Suprapubic skin (tissue), 4 donors: ENCODE results near the gene TLNRD1. TPM values are rescaled to one million over a fixed set of nuclear protein-coding genes. Genes with fewer than 3 reads are reported as not detected.
A peak's percentile ranks its signal among the peaks of the same experiment; 100 is the strongest.

Experiments used
- DNase-seq, 2 donors: peaks; one replicate each; pipeline ENCODE4 v3.0.0-alpha.2; 2019; ENCODE audit warnings: low spot score in 2 of 2
- H3K27ac ChIP-seq: fragments of 200-600 bp; sonication (generic); one replicate; pipeline ENCODE4 v1.5.1; 2019
- H3K27me3 ChIP-seq: fragments of 200-600 bp; sonication (generic); one replicate; pipeline ENCODE4 v1.5.1; 2019
- H3K36me3 ChIP-seq: fragments of 200-600 bp; sonication (generic); one replicate; pipeline ENCODE4 v1.5.1; 2019
- H3K4me1 ChIP-seq: fragments of 200-600 bp; sonication (generic); one replicate; pipeline ENCODE4 v1.5.1; 2019
- H3K4me3 ChIP-seq: fragments of 200-600 bp; sonication (generic); one replicate; pipeline ENCODE4 v1.5.1; 2019; ENCODE audit warnings: mild to moderate bottlenecking
- H3K9me3 ChIP-seq: fragments of 200-600 bp; sonication (generic); one replicate; pipeline ENCODE4 v1.5.1; 2019
- EP300 ChIP-seq: sonication (generic); formaldehyde crosslinking; IDR thresholded peaks from one replicate; pipeline ENCODE4 v1.6.1; 2017; ENCODE audit warnings: antibody characterized with exemption
- POLR2A ChIP-seq, 2 donors: fragments of 450-650 bp; IDR thresholded peaks; one replicate each; pipeline ENCODE4 v1.6.1; 2017; ENCODE audit warnings: antibody characterized with exemption in 2 of 2, mild to moderate bottlenecking in 2 of 2, moderate library complexity in 2 of 2
- POLR2AphosphoS5 ChIP-seq, 3 donors: sonication (generic); formaldehyde crosslinking; IDR thresholded peaks; one replicate each; pipeline ENCODE4 v1.6.1; 2017; ENCODE audit warnings: antibody characterized with exemption in 3 of 3
- WGBS: methylation state at CpG from one replicate; pipeline ENCODE4 v1.1.5; 2018; 5-methylcytosine and 5-hydroxymethylcytosine counted together
- total RNA-seq, 4 donors: library from RNA; depleted of rRNA; stranded (reverse); fragments of >200 nt; gene quantifications; one replicate each; pipeline ENCODE4 v1.1.0, GENCODE V29; 2016
- TF ChIP-seq, protein P1 (sequence below), 2 donors: fragments of 200-600 bp in 1 of 2; fragments of 450-650 bp in 1 of 2; sonication (generic) in 1 of 2; IDR thresholded peaks; one replicate each; pipeline ENCODE4 v1.5.1; 2016 to 2019; ENCODE audit warnings: antibody characterized with exemption in 2 of 2, mild to moderate bottlenecking in 1 of 2, moderate library complexity in 1 of 2

TLNRD1 gene
- total RNA-seq, 4 donors from 2014 or later: 9.4 to 16.6 (median 11.5) TPM

DNA sequence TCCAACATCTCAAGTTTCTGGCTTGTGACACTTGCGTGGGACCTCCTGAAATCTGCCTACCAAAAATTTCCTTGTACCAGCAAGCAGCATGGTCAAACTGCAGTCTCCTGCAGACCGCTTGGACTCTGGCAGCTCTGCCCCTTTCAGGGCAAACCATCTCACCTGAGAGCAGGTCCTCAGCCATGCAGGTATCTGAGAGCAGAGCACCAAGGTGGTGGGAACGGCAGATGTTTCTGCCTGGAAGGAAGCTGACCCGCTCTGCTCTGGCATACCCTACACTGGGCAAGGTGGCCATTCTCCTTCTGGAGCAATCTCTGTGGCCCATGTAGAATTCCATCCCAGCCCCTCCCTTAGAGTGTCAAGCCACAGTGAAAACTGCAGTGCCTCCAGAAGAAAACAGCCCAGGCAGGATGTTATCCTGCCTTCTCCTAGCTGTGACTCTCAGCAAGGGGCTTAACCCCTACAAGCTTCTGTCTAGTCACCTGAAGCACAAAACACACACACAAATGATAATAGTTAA lies 32.7 kb upstream of the TLNRD1 start:
- no peaks in the 10 kb centered on the region for H3K36me3 ChIP-seq
- H3K27me3 ChIP-seq: no peaks in the 10 kb centered on the region
- TF ChIP-seq, protein P1, sequence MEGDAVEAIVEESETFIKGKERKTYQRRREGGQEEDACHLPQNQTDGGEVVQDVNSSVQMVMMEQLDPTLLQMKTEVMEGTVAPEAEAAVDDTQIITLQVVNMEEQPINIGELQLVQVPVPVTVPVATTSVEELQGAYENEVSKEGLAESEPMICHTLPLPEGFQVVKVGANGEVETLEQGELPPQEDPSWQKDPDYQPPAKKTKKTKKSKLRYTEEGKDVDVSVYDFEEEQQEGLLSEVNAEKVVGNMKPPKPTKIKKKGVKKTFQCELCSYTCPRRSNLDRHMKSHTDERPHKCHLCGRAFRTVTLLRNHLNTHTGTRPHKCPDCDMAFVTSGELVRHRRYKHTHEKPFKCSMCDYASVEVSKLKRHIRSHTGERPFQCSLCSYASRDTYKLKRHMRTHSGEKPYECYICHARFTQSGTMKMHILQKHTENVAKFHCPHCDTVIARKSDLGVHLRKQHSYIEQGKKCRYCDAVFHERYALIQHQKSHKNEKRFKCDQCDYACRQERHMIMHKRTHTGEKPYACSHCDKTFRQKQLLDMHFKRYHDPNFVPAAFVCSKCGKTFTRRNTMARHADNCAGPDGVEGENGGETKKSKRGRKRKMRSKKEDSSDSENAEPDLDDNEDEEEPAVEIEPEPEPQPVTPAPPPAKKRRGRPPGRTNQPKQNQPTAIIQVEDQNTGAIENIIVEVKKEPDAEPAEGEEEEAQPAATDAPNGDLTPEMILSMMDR (IDR thresholded peaks at IDR 0.05): no peak
- TF ChIP-seq EP300: no peak
- TF ChIP-seq POLR2AphosphoS5 (IDR thresholded peaks at IDR 0.05): no peak
- TF ChIP-seq POLR2A (IDR thresholded peaks at IDR 0.05): no peak
- DNase-seq: peak in 1 of 2 donors; percentile 52
- H3K27ac ChIP-seq: no peak overlapping the region
- H3K9me3 ChIP-seq: no peaks in the 10 kb centered on the region
- peaks cover 5% of the 10 kb centered on the region for H3K4me1 ChIP-seq
- no peak overlapping the region for H3K4me3 ChIP-seq
- WGBS: 89% methylated on average over 3 of the region's 4 CpGs

GRCh38 chr15:80969316-80969715 lies 31.4 kb upstream of the TLNRD1 start:
- Histone ChIP-seq H3K27me3 (no peaks in the 10 kb centered on the region), H3K4me3 (no peak overlapping the region), H3K4me1 (peaks cover 10% of the 10 kb centered on the region), H3K9me3 (no peaks in the 10 kb centered on the region), H3K36me3 (no peaks in the 10 kb centered on the region), H3K27ac (no peak overlapping the region)
- TF ChIP-seq, protein P1 (IDR thresholded peaks at IDR 0.05): no peak
- no peak for TF ChIP-seq EP300
- peak in 1 of 2 donors; percentile 4 for DNase-seq
- 100% methylated on average over 5 of the region's 7 CpGs for WGBS

- H3K9me3 ChIP-seq: no peaks in the 10 kb centered on the region
- DNase-seq: peak in 1 of 2 donors; percentile 82
- H3K4me1 ChIP-seq: peaks cover 10% of the 10 kb centered on the region
- 54% methylated on average over 12 of the region's 12 CpGs for WGBS
- TF ChIP-seq, protein P1 (IDR thresholded peaks at IDR 0.05): peak; percentile 69 to 84
- no peak for TF ChIP-seq EP300
- no peak overlapping the region for H3K4me3 ChIP-seq
- no peaks in the 10 kb centered on the region for H3K27me3 ChIP-seq
- no peak overlapping the region for H3K27ac ChIP-seq
- no peaks in the 10 kb centered on the region for H3K36me3 ChIP-seq
These were observed 30.6 kb upstream of the TLNRD1 start for GRCh38 chr15:80970018-80970657.

DNA sequence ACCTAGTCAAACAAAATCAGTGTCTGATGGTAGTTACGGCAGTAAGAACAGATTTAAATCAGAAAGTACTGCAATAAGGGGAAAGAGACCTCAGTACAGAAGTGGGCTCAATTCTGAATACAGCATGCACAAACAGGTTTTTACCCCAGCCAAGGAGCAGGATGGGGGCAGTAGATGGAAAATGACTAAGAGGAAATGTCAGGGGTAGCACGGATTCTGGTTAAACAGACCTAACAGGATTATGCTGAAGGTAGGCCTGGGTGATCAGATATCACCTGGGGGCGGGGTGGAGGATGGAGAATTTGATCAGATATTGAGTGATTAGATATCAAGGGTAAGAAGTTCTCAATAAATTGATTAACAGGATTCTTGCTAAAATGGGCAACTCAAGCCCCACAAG lies 30.1 kb upstream of the TLNRD1 start:
- DNase-seq: no peak
- Histone ChIP-seq H3K4me3 (no peak overlapping the region), H3K36me3 (no peaks in the 10 kb centered on the region), H3K27me3 (no peaks in the 10 kb centered on the region), H3K4me1 (peaks cover 10% of the 10 kb centered on the region), H3K27ac (no peak overlapping the region), H3K9me3 (no peaks in the 10 kb centered on the region)
- 78% methylated on average over 3 of the region's 3 CpGs for WGBS
- no peak for TF ChIP-seq POLR2AphosphoS5 (IDR thresholded peaks at IDR 0.05)
- TF ChIP-seq POLR2A (IDR thresholded peaks at IDR 0.05): no peak
- TF ChIP-seq EP300: no peak
- TF ChIP-seq, protein P1 (IDR thresholded peaks at IDR 0.05): no peak

GRCh38 chr15:80971143-80971542 lies 29.6 kb upstream of the TLNRD1 start:
- WGBS: 74% methylated on average over 2 of the region's 2 CpGs
- TF ChIP-seq, protein P1 (IDR thresholded peaks at IDR 0.05): no peak
- TF ChIP-seq EP300 (no peak), POLR2A (IDR thresholded peaks at IDR 0.05) (no peak), POLR2AphosphoS5 (IDR thresholded peaks at IDR 0.05) (no peak)
- H3K4me3 ChIP-seq: no peak overlapping the region
- H3K9me3 ChIP-seq: no peaks in the 10 kb centered on the region
- peaks cover 10% of the 10 kb centered on the region for H3K4me1 ChIP-seq
- no peak overlapping the region for H3K27ac ChIP-seq
- no peaks in the 10 kb centered on the region for H3K27me3 ChIP-seq
- no peak for DNase-seq
- peaks cover 3% of the 10 kb centered on the region for H3K36me3 ChIP-seq
